ENCODE measurements around the gene FAM117A.

The FAM117A gene

GRCh38 chr17:49707246-49707607 lies 56.7 kb downstream of the FAM117A start:
- peak; percentile 29 for DNase-seq

DNA sequence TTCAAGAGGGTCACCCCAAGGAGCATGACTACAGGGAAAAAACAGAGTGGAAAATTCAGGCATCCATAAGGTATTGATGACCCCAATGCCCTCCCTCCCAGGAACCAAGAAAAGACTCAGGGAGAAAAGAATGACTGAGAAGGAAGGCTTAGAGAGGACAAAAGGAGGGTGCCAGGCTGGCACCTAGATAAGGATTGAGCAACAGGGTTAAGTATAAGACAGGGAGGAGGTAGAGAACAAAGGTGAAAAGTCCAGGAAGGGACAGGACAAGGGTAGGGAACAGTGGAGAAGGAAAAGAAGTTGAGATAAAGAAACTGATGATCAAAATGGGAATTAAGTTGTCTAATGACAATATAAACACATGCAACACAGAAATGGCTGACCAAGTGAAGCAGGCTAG lies 58.7 kb downstream of the FAM117A start:
- DNase-seq = no peak

GRCh38 chr17:49703557-49704277 lies 60.2 kb downstream of the FAM117A start:
- DNase-seq = peak; percentile 35

GRCh38 chr17:49700960-49701359 lies 63.0 kb downstream of the FAM117A start:
- no peak for DNase-seq

DNA sequence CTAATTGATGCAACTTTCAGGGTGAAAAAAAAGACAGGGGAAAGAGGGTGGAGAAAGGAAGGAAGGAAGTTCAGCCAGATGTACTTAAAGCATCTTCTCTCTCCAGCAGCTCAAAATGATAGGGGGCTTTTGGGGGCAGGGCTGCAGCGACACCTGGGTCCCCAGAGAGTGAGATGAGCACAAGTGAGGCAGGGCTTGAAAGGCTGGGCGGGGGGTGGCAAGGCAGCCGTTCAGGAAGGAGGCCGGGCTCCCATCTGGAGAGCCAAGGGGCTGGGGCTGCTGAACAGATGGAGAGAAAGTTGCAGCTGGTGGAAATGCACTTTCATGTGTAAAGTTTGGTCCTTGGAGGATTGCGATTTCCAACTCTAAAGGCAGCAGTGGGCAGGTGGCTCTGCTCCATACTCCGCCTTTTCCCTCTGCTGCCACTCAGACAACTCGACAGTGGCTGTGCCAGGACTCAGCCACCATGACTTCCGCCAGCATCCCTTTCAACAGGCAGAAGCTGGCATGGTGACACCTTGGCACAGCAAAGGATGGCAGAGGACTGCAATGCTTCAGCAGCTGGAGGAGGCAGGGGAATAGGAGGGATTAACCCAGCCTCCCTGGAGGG lies 63.9 kb downstream of the FAM117A start:
- DNase-seq = no peak

DNA sequence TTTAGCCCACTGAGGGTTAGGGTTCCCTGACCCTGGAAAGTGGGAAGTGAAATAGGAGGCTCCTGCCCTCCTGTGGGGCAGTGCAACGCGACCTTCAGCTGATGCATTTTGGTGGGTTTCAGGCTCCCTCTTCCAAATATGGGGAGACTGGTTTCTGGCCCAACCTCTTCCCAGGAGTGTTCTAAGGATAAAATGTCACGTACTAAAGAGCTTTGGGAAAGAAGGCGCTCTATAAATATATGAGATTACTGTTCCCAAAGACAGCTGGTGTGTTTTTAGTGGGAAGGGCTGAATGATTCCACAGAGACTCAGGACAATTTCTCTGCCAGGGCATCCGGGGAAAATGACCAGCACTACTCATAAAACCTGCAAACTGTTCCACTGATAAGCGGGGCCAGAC lies 65.9 kb downstream of the FAM117A start:
- no peak for DNase-seq

DNA sequence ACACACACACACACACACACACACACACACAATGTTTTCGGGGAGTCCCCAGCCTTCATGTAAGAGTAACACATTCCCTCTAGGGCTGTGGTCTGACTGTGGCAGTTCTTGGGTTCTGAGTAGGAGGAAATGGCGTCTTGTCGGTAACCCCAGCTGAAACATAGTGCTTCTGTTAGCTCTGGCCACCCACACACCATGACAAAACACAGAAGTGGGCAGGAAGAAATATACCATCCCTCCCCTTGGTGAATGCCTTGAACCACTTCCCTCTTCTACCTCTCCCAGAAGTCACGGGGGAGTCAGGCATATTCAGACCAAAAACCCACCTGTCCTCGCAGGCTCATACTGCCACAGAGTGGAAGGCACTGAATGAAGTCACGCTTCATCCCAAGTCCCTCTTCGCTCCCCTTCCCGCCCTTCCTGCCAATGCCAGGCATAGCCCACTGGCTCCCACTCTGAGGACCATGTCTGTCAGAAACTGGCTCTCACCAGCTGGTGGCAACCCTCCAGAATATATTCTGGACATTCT lies 67.6 kb downstream of the FAM117A start:
- no peak for DNase-seq

- no peak for DNase-seq
Observed at GRCh38 chr17:49695698-49696232, 68.2 kb downstream of the FAM117A start.

DNA sequence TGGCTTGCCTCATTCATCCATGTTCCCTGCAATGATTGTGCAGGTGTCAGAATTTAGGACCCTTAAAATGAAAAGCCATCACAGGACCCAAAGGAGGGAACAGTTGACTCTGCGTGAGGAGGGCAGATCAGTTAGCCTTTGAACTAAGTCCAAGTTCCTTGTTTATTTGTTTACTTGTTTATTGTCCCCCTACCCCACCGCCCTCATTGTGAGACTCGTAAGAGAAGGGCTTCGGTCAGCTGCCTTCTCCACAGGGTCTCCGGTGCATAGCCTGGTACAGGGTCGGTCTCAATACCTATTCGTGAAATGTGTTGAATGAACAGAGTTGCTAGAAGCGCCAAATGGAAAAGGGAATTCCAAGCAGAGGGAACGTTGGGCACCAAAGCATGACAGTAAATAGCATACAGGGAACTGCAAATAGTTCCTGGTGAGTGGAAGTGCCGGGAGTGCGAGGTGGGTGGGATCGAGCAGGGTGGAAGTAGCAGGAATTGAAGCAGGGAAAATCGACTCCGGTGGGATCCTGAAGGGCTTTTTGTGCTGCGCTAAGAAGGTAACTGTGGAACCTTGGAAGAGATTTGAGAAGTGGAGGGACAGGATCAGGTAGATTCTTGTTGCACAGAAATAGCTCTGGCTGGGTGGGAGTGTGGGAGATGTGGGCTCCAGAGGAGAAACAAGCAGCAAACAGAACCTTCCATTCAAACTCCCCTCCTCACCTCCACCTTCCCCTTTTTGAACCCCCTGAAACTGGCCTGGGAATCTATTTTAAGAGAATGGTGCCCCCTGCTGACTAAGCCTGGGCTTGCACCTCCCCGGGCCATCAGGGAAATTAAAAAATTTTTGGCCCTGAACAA lies 68.9 kb downstream of the FAM117A start:
- peak; percentile 64 for DNase-seq

GRCh38 chr17:49692751-49693150 lies 71.2 kb downstream of the FAM117A start:
- DNase-seq = no peak

- peak; percentile 33 for DNase-seq
Observed at GRCh38 chr17:49691677-49692191, 72.2 kb downstream of the FAM117A start.

DNA sequence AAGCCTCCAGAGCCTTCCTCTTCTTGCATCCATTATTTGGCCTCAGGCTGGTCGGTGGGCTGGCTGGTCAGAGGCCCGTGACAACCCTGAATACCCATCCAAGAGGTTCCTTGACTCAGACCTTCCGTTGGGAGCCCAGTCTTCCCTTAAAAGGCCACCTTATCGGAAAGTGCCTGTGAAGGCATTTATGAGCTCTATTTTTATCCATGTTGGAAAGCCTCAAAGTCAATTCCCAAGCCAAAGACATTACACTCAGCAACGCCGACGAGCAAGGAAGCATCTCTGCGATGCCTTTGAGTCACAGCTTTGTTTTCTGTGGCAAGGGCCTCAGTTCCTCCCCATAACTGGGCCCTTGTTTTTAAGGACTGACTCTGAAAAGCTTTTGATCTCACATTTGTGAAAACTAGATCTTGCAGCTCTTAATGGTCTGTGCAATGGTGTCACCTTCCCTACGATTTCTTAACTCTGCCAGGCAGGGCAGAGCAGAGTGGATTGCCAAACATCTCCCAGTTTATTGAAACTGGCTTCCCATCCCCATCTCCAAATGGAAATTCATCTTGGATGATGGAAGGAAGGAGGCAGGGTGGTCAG lies 72.8 kb downstream of the FAM117A start:
- DNase-seq = no peak

GRCh38 chr17:49690256-49690655 lies 73.7 kb downstream of the FAM117A start:
- peak; percentile 53 for DNase-seq

DNA sequence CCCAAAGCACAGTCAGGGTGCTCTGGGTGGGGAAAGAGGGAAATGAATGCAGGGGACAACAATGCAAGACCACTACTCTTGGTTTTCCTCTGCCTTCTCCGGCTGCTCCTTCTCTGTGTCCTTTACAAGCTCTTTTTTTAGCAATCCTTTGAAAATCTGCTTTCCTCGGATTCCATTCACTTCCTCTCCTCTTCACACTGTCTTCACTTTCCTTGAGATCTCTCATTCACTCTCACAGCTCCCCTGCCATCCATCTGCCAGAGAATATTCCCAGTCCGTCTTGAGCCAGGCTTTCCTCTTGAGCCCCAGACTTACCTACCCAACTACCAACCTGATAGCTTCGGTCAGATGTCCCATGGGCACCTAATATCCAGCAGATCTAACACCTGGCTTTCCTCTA lies 75.1 kb downstream of the FAM117A start:
- no peak for DNase-seq

- peak; percentile 51 for DNase-seq
Observed at GRCh38 chr17:49687878-49688491, 75.9 kb downstream of the FAM117A start.

DNA sequence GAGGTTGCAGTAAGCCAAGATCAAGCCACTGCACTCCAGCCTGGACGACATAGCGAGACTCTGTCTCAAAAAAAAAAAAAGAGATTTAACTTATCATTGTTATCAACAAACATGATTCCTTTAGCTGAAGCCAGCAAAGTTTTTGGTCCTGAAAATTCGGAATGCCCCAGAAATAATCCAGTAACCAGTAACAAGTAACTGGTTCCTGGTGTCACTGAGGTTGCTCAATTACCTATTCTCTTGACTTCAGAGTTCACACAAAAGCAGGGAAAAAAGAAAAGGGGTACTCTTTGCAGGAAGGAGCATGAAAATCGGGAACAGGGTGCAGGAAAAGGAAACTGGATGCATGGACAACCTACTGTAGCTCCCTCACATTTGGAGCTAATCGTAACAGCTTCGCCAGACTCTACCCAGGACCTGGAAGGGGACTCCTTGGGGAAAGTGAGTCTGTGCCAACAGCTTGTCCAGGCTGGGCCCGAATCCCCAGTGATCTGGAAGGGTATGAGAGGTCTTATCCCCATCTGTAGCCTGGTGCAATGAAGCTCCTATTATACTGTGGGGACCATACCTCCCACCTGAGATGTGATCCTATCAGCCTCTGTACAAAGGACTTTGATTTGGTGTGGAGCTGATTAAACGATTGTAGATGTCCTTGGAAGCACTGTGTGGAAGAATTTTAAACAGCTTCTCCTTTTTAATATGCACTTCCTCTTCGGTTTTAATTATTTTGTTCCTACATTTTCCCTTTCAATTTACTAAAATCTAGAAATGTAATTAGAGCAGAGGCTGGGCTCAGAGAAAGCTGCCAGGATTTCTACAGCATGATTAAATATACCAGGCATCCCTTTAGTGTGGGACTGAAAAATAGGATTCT lies 82.6 kb downstream of the FAM117A start:
- DNase-seq = no peak

DNA sequence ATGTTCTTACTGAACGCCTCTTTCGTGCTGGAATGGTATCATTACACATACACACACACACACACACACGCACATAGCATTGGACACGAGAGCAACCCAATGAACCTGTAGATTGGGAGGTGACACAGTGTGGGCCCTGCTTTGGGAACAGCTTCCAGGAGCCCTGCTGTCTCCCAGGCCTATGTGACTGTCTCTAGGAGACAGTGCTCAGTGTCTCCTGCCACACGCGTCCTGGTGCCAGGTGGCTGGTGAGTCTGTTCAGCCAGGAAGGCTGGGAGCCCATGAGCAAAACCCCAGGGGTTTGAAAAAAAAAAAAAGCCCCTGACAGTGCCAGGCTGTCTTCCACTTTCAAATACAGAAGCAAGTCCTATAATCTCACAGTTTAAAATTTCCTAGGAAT lies 83.6 kb downstream of the FAM117A start:
- peak; percentile 58 for DNase-seq

DNA sequence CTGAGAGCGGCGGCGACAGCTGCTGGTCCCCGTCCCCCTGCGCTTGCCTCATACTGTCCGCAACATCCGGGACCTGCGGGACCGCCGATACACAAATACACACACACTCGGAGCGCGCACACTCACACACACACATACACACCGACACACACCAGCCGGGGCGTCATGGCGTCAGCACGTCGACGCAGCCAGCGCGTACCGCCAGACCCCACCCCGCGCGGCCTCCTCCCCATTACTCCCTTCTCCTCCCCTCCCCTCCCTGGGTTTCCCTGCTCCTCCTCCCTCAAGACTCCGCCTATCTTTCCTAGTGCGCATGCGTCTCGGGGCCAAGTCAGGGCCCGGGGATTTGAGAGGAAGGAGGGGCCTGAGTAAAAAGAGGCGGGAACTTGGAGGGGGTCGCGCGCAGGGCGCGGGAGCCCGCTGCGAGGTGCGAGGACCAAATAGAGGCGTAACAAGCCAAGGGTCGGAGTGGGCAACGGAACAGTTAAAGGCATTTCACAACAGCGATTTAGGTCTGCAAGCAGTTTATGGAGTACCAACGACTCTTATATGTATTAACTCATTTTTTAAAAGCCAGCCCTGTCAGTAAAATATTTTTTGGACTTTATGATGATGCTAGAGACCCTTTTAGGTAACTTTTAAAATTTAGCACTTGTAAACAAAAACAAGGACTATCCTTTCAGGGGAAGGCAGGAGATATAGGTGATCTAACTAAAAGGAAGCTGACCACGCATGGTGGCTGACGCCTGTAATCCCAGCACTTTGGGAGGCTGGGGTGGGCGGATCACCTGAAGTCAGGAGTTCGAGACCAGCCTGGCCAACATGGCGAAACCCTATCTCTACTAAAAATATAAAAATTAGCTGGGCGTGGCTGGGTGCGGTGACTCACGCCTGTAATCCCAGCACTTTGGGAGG lies 85.7 kb downstream of the FAM117A start, which contains the start of gene SPOP:
SPOP (minus strand) TSS at position 165 of the 915 bp plus-strand sequence. CDS start 55,287 bp downstream, outside the sequence.
- peak; percentile 99 for DNase-seq

- peak; percentile 97 for DNase-seq
Observed at GRCh38 chr17:49677134-49677932, 86.6 kb downstream of the FAM117A start.

Measured in NCI-H69 (cell line).